Vagina (tissue), 2 donors: ENCODE data around the gene NMT1. TPM values are rescaled to one million over a fixed set of nuclear protein-coding genes. Genes with fewer than 3 reads are reported as not detected.

Source experiments
- DNase-seq, 2 donors: peaks; one replicate each; pipeline ENCODE4 v3.0.0-alpha.2; 2017; ENCODE audit errors: extremely low spot score in 2 of 2
- H3K27ac ChIP-seq: fragments of 200-600 bp; sonication (generic); one replicate; pipeline ENCODE4 v1.5.1; 2019
- H3K27me3 ChIP-seq: fragments of 200-600 bp; sonication (generic); one replicate; pipeline ENCODE4 v1.5.1; 2019
- H3K36me3 ChIP-seq, 2 donors: fragments of 200-600 bp; sonication (generic); one replicate each; pipeline ENCODE4 v1.5.1; 2017 to 2019
- H3K4me1 ChIP-seq: fragments of 200-600 bp; sonication (generic); one replicate; pipeline ENCODE4 v1.5.1; 2019
- H3K4me3 ChIP-seq, 2 donors: fragments of 200-600 bp; sonication (generic); 1 replicate in 1 of 2; 2 replicates in 1 of 2; pipeline ENCODE4 v1.5.1; 2016 to 2019
- H3K9me3 ChIP-seq: fragments of 200-600 bp; sonication (generic); one replicate; pipeline ENCODE4 v1.5.1; 2019
- CTCF ChIP-seq, 3 experiments: fragments of 450-650 bp in 2 of 3; fragments of 200-600 bp in 1 of 3; sonication (generic) in 1 of 3; IDR thresholded peaks; one replicate each; pipeline ENCODE4 v1.5.1; 2017 to 2019; ENCODE audit warnings: antibody characterized with exemption in 3 of 3, mild to moderate bottlenecking in 2 of 3, moderate library complexity in 2 of 3
- POLR2A ChIP-seq, 2 donors: fragments of 450-650 bp; IDR thresholded peaks; one replicate each; pipeline ENCODE4 v1.6.1; 2017; ENCODE audit warnings: antibody characterized with exemption in 2 of 2, mild to moderate bottlenecking in 2 of 2, moderate library complexity in 2 of 2
- POLR2AphosphoS5 ChIP-seq, 2 donors: sonication (generic); formaldehyde crosslinking; IDR thresholded peaks; one replicate each; pipeline ENCODE4 v1.9.0; 2017; ENCODE audit warnings: antibody characterized with exemption in 2 of 2, mild to moderate bottlenecking in 2 of 2, low read depth in 1 of 2; ENCODE audit not compliant: insufficient read depth in 1 of 2
- intact Hi-C: fragments of 100-400 bp; cut with DNase I; formaldehyde crosslinking; loops from one replicate; pipeline ENCODE4 v1.15.1; 2023
- total RNA-seq: library from RNA; depleted of rRNA; stranded (reverse); fragments of >200 nt; gene quantifications from one replicate; pipeline ENCODE4 v1.2.3, GENCODE V29; 2016

Gene NMT1
- total RNA-seq, 1 donor from 2014 or later, result 49.4 TPM

GRCh38 chr17:45135192-45135977 is 74.3 kb downstream of the NMT1 start, which contains the start of gene ACBD4:
ACBD4 (plus strand) TSS chr17:45135687; CDS start chr17:45136145, 458 bp downstream.
- TF ChIP-seq POLR2AphosphoS5 (IDR thresholded peaks at IDR 0.05; ENCODE audit: insufficient read depth in 1 of 2, low read depth in 1 of 2) (peak; percentile 93 to 97), CTCF (IDR thresholded peaks at IDR 0.05) (peak; percentile 100), POLR2A (IDR thresholded peaks at IDR 0.05) (peak in 1 of 2 donors; percentile 51)
- DNase-seq, result peak; percentile 96 to 98
- no peaks in the 10 kb centered on the region for H3K9me3 ChIP-seq
- peak within 1 kb of the TSS; percentile 90 for H3K27ac ChIP-seq
- no peaks in the 10 kb centered on the region for H3K27me3 ChIP-seq
- peaks cover 32% of the 10 kb centered on the region for H3K4me1 ChIP-seq
- H3K36me3 ChIP-seq, result no peaks in the 10 kb centered on the region
- peak within 1 kb of the TSS; percentile 69 to 70 for H3K4me3 ChIP-seq
- intact Hi-C loops, result loop anchor here (5.0 kb wide), 1 partner anchor 62 kb away; no protein-coding TSS in a partner anchor

- TF ChIP-seq POLR2A (IDR thresholded peaks at IDR 0.05), result no peak
- no peak for TF ChIP-seq CTCF (IDR thresholded peaks at IDR 0.05)
- no peak for TF ChIP-seq POLR2AphosphoS5 (IDR thresholded peaks at IDR 0.05; ENCODE audit: insufficient read depth in 1 of 2, low read depth in 1 of 2)
- Histone ChIP-seq H3K36me3 (no peaks in the 10 kb centered on the region), H3K27ac (peak overlapping the region; percentile 90), H3K4me3 (peak overlapping the region; percentile 69 to 70), H3K27me3 (no peaks in the 10 kb centered on the region), H3K4me1 (peaks cover 24% of the 10 kb centered on the region), H3K9me3 (no peaks in the 10 kb centered on the region)
- DNase-seq, result no peak
- intact Hi-C loops, result loop anchor here (5.0 kb wide), 1 partner anchor 61 kb away; no protein-coding TSS in a partner anchor
Measured at GRCh38 chr17:45135978-45136791, 75.1 kb downstream of the NMT1 start.

GRCh38 chr17:45136846-45137560 is 75.9 kb downstream of the NMT1 start:
- Histone ChIP-seq H3K4me1 (peaks cover 16% of the 10 kb centered on the region), H3K27me3 (no peaks in the 10 kb centered on the region), H3K4me3 (no peak overlapping the region), H3K36me3 (no peaks in the 10 kb centered on the region), H3K9me3 (no peaks in the 10 kb centered on the region), H3K27ac (no peak overlapping the region)
- no peak for TF ChIP-seq CTCF (IDR thresholded peaks at IDR 0.05)
- TF ChIP-seq POLR2A (IDR thresholded peaks at IDR 0.05), result no peak
- TF ChIP-seq POLR2AphosphoS5 (IDR thresholded peaks at IDR 0.05; ENCODE audit: insufficient read depth in 1 of 2, low read depth in 1 of 2), result no peak
- DNase-seq, result no peak
- intact Hi-C loops, result loop anchor here (5.0 kb wide), 1 partner anchor 60 kb away; no protein-coding TSS in a partner anchor

- intact Hi-C loops, result loop anchor here (5.0 kb wide), 1 partner anchor 60 kb away; no protein-coding TSS in a partner anchor
- TF ChIP-seq POLR2A (IDR thresholded peaks at IDR 0.05) (no peak), CTCF (IDR thresholded peaks at IDR 0.05) (no peak), POLR2AphosphoS5 (IDR thresholded peaks at IDR 0.05; ENCODE audit: insufficient read depth in 1 of 2, low read depth in 1 of 2) (no peak)
- no peak for DNase-seq
- Histone ChIP-seq H3K27ac (no peak overlapping the region), H3K27me3 (no peaks in the 10 kb centered on the region), H3K4me1 (peaks cover 16% of the 10 kb centered on the region), H3K4me3 (no peak overlapping the region), H3K36me3 (no peaks in the 10 kb centered on the region), H3K9me3 (no peaks in the 10 kb centered on the region)
Measured at GRCh38 chr17:45137561-45138305, 76.6 kb downstream of the NMT1 start.
